Ishikawa (cell line): ENCODE measurements around the gene CREG2.

ENCODE experiments used
- CEBPB ChIP-seq: IDR thresholded peaks from 2 replicates; pipeline ENCODE4 v1.6.1; 2012
- CREB1 ChIP-seq: IDR thresholded peaks from 2 replicates; pipeline ENCODE4 v1.6.1; 2012; ENCODE audit warnings: low read depth
- EP300 ChIP-seq: IDR thresholded peaks from 2 replicates; pipeline ENCODE4 v1.6.1; 2012; ENCODE audit warnings: borderline replicate concordance
- MAX ChIP-seq: IDR thresholded peaks from 2 replicates; pipeline ENCODE4 v1.6.1; 2012
- RAD21 ChIP-seq: IDR thresholded peaks from 2 replicates; pipeline ENCODE4 v1.6.1; 2012; ENCODE audit warnings: low read depth
- REST ChIP-seq: IDR thresholded peaks from 2 replicates; pipeline ENCODE4 v1.6.1; 2012; ENCODE audit warnings: low read depth, mild to moderate bottlenecking
- TAF1 ChIP-seq: IDR thresholded peaks from 2 replicates; pipeline ENCODE4 v1.6.1; 2012; ENCODE audit warnings: low read depth, mild to moderate bottlenecking
- YY1 ChIP-seq: IDR thresholded peaks from 2 replicates; pipeline ENCODE4 v1.6.1; 2012; ENCODE audit warnings: low read depth

GRCh38 chr2:101328474-101329007, 58.8 kb downstream of the CREG2 start:
- TF ChIP-seq REST = no peak
- TF ChIP-seq CREB1 = no peak
- TF ChIP-seq CEBPB = no peak
- no peak for TF ChIP-seq EP300
- no peak for TF ChIP-seq TAF1
- TF ChIP-seq RAD21 = no peak
- no peak for TF ChIP-seq YY1
- TF ChIP-seq MAX = no peak
